Activated effector memory CD4-positive, alpha-beta T cell treated with anti-CD3 and anti-CD28 coated beads, Interleukin-2, amount 50 U/mL, for 16 hours (primary cell): ENCODE data around the gene TM9SF4.

Experiments
- DNase-seq: peaks from one replicate; pipeline ENCODE4 v3.0.0-alpha.2; 2020

Gene TM9SF4

GRCh38 chr20:32109392-32110172, at the start of gene TM9SF4:
Gene TM9SF4 (plus strand): TSS chr20:32109714. CDS start chr20:32109741, 27 bp downstream.
- peak; percentile 96 for DNase-seq

- no peak for DNase-seq
Measured at GRCh38 chr20:32062776-32063170, 46.7 kb upstream of the TM9SF4 start.

- DNase-seq = no peak
Measured at GRCh38 chr20:32063695-32064094, 45.8 kb upstream of the TM9SF4 start.

GRCh38 chr20:32064667-32065066, 44.8 kb upstream of the TM9SF4 start:
- no peak for DNase-seq

- no peak for DNase-seq
Measured at GRCh38 chr20:32067234-32067821, 42.2 kb upstream of the TM9SF4 start.

GRCh38 chr20:32068174-32068573, 41.3 kb upstream of the TM9SF4 start:
- DNase-seq = no peak

- no peak for DNase-seq
Measured at GRCh38 chr20:32069711-32070110, 39.8 kb upstream of the TM9SF4 start.

- DNase-seq = no peak
Measured at GRCh38 chr20:32070282-32070681, 39.2 kb upstream of the TM9SF4 start.

GRCh38 chr20:32070690-32071213, 38.8 kb upstream of the TM9SF4 start:
- DNase-seq = no peak

- DNase-seq = no peak
Measured at GRCh38 chr20:32071395-32072167, 37.9 kb upstream of the TM9SF4 start.

- DNase-seq = no peak
Measured at GRCh38 chr20:32072168-32072750, 37.3 kb upstream of the TM9SF4 start.

- DNase-seq = no peak
Measured at GRCh38 chr20:32075534-32075933, 34.0 kb upstream of the TM9SF4 start.

- no peak for DNase-seq
Measured at GRCh38 chr20:32077190-32077589, 32.3 kb upstream of the TM9SF4 start.

- DNase-seq = no peak
Measured at GRCh38 chr20:32078322-32078721, 31.2 kb upstream of the TM9SF4 start.

GRCh38 chr20:32078791-32079190, 30.7 kb upstream of the TM9SF4 start:
- DNase-seq = no peak

- DNase-seq = no peak
Measured at GRCh38 chr20:32079655-32080109, 29.8 kb upstream of the TM9SF4 start.

- DNase-seq = no peak
Measured at GRCh38 chr20:32080783-32081182, 28.7 kb upstream of the TM9SF4 start.

GRCh38 chr20:32083469-32083868, 26.0 kb upstream of the TM9SF4 start:
- no peak for DNase-seq

GRCh38 chr20:32087070-32087469, 22.4 kb upstream of the TM9SF4 start:
- DNase-seq = no peak

GRCh38 chr20:32088759-32089158, 20.8 kb upstream of the TM9SF4 start:
- no peak for DNase-seq

- DNase-seq = no peak
Measured at GRCh38 chr20:32089637-32090362, 19.7 kb upstream of the TM9SF4 start.

GRCh38 chr20:32091888-32092346, 17.6 kb upstream of the TM9SF4 start:
- DNase-seq = peak; percentile 90
